Activated T-cell treated with anti-CD3 and anti-CD28 coated beads, Interleukin-2, amount 50 U/mL, for 1 hour (primary cell): Measurements from ENCODE around the gene PLEKHM3.
"Not testable (repeated sequence)": the region's sequence is repeated elsewhere in the genome, so short reads cannot be mapped to it uniquely, and the experiment has no call there.

Source experiments
- DNase-seq: peaks from one replicate; pipeline ENCODE4 v3.0.0-alpha.2; 2020

Gene PLEKHM3

DNA sequence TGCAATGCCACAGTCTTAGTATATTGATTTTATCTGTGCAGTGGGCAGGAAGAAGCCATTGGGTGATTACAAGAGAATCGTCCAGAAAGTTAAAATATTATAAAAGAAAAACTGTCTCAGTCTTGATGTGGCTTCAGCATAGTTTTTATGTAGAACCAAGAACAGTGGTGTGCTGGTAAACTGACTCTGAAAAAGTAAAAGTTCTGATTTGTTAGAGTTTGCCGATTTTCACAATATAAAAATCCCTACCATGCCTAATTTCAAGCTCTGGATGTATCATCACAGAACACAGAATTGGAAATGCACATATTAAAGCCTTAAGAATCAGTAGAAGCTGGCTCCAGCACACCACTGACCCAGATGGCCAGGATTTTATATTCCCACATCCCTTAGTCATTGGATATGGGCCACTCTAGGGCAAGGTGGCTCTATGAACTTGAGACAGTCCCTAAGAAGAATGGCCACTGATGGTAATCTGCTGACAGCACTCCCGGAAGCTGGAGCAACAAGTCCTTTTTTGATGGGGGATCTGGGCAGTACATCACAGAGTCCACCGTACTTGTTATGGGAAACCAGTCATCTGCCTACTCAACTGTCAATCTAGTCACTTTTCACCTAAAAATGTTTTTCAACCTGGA is 9.3 kb upstream of the PLEKHM3 start:
- DNase-seq = no peak

- peak; percentile 28 for DNase-seq
These were observed 8.6 kb upstream of the PLEKHM3 start for GRCh38 chr2:208033701-208034502.

- DNase-seq = no peak
These were observed 6.3 kb upstream of the PLEKHM3 start for GRCh38 chr2:208031608-208032019.

- peak; percentile 42 for DNase-seq
These were observed 472 bp upstream of the PLEKHM3 start for GRCh38 chr2:208025814-208026184.

- no peak for DNase-seq
These were observed 1.2 kb downstream of the PLEKHM3 start for GRCh38 chr2:208024091-208024490.

DNA sequence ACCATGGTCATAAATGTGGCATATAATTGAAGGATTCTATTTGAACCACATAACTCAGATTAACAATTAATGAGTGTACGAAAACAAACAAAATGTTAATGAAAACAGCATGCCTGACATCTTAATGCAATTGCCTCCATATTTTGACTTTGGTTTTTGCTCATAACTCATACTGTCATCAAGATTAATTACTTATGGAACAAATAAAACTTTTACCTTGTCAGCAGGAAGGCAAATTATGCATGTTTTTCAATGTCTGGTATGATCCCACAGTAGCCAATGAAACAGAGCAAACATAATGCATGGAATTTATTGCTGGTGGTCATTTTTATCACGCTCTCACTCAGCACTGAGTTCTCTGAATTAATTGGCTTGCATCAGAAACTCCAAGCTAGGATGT is 5.1 kb downstream of the PLEKHM3 start:
- no peak for DNase-seq

DNA sequence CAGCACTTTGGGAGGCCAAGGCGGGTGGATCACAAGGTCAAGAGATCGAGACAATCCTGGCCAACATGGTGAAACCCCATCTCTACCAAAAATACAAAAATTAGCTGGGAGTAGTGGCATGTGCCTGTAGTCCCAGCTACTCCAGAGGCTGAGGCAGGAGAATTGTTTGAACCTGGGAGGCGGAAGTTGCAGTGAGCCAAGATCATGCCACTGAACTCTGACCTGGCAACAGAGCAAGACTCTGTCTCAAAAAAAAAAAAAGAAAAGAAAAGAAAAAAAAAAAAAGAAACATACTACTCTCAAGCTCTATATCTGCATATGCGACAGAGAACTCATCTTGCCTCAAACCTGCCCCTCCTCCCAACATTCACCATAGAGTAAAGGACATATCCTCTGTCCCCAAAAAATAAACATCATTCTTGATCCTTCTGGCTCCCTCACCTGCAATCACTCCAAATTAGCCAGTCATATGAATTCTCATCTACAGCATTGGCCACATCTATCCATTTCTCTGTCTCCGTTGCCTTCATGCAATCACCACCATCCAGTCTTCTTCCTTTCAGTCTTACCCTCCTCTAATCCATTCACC is 7.1 kb downstream of the PLEKHM3 start:
- not testable (repeated sequence) for DNase-seq

DNA sequence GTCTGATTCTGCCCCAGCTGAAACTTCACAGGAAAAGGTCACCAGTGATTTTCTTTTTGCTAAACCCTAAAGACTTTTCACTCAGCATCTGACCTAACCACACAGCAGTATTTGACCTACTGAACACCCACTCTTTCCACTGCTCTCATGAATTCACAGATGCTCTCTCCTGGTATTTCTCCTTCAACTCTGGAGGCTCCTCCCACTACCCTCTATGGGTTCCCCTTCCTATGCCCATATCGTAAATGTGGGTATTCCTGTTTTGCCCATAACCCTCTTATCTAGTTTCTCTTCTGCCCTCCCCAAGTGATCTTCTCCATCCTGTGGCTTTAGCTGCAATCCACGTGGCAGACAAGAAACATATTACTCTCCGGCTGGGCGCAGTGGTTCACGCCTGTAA is 7.6 kb downstream of the PLEKHM3 start:
- DNase-seq = no peak

DNA sequence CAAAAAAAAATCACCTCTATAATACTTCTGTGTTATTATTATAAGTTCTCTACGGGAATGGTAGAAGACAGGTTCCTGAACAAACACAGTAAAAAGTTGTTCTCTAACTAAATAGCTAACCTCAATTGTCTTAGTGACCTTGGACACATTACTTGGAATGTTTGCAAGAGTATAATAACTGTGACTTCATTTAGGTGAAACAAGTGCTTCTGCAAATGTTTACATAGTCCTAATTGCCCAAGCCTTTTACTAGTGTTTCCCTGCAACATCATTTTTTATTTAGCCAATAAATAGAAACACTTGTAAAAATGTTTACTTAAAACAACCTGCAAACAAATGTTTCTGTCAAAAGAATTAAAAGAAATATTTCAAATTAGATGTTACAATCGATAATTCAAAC is 9.9 kb downstream of the PLEKHM3 start:
- DNase-seq = no peak

- DNase-seq = no peak
These were observed 11.8 kb downstream of the PLEKHM3 start for GRCh38 chr2:208013285-208014178.

DNA sequence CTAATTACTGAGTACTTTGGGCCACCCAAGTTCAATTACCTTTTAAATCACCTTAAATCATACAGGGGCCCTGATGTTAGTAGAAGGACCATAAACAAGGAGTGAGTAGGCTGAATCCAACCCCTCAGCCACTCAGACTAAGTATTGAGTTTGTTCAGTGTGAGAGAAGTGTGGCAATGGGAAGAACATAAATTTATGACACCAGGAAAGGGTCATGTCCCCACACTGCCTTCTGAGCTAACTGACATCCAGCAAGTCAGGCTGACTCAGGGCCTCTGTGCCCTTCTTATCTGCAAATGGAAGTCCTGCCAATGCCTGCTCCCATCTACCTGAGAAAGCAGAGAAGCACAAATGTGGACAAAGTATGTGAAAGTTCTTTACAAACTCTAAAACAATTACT is 12.9 kb downstream of the PLEKHM3 start:
- no peak for DNase-seq

GRCh38 chr2:208010506-208010905 is 14.8 kb downstream of the PLEKHM3 start:
- no peak for DNase-seq

GRCh38 chr2:208006833-208007232 is 18.5 kb downstream of the PLEKHM3 start:
- no peak for DNase-seq

- DNase-seq = no peak
These were observed 19.0 kb downstream of the PLEKHM3 start for GRCh38 chr2:208006337-208006736.

DNA sequence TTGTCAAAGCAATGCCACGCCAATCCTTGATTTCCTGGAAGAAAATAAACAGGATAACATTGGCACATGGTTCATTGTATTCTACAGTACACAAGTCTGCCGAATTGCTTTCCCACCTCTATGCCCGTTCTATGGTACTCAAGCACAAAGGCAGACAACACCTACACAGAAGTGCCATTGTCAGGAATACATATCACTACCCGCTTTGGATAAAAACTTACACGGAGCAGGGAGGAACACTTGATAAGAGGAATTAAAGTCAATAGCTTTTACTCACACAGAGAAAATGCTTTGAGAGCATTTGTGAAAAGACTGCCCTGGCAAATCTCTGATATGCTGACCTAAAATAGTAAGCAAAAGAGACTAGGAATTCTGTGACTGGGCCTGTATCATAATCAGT is 23.4 kb downstream of the PLEKHM3 start:
- no peak for DNase-seq

GRCh38 chr2:208000701-208001395 is 24.5 kb downstream of the PLEKHM3 start:
- no peak for DNase-seq

GRCh38 chr2:207996848-207997247 is 28.5 kb downstream of the PLEKHM3 start:
- DNase-seq = no peak

DNA sequence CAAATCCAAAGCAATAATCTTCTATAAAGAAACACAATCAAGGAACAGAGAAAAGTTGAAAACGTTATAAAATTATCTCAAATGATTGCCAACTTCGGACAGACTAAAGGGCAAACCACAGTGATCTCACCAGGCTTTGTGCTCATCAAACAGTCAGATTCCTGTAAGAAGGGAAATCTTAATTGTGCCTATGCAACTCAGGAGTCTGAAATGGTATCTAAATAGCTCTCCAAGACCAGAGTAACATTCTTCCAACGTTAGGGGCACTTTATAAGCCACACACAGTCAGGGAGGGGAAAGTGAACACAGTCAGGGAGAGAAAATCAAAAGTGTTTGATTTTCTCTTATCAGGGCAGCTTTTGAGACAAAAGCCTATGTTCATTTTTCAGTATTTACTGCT is 29.4 kb downstream of the PLEKHM3 start:
- DNase-seq = no peak

- DNase-seq = no peak
These were observed 32.1 kb downstream of the PLEKHM3 start for GRCh38 chr2:207993151-207993763.

- no peak for DNase-seq
These were observed 33.4 kb downstream of the PLEKHM3 start for GRCh38 chr2:207991944-207992343.

GRCh38 chr2:207990784-207991183 is 34.5 kb downstream of the PLEKHM3 start:
- no peak for DNase-seq

GRCh38 chr2:207988975-207989374 is 36.4 kb downstream of the PLEKHM3 start:
- DNase-seq = no peak
